ENCODE results near the gene MISP3. TPM values are rescaled to one million over a fixed set of nuclear protein-coding genes. Genes with fewer than 3 reads are reported as not detected.

Gene MISP3
- polyA plus RNA-seq, 1 donor from 2014 or later = 8.2 TPM

- Histone ChIP-seq H3K4me3 (ENCODE audit: low read length) (no peak overlapping the region), H3K27ac (ENCODE audit: low read length) (no peak overlapping the region), H3K4me2 (ENCODE audit: low read length) (no peak overlapping the region), H3K9me3 (ENCODE audit: low read length) (no peaks in the 10 kb centered on the region), H2AFZ (ENCODE audit: low read depth, low read length) (no peak overlapping the region), H3K9ac (ENCODE audit: low read length) (no peak overlapping the region), H3K27me3 (ENCODE audit: insufficient read depth, low read depth, low read length) (no peaks in the 10 kb centered on the region), H3K79me2 (replicated peaks; ENCODE audit: insufficient read depth, low read length) (no peaks in the 10 kb centered on the region), H3K9me2 (ENCODE audit: insufficient read depth, low read length) (no peaks in the 10 kb centered on the region), H3K36me3 (ENCODE audit: insufficient read depth, low read length) (peaks cover 6% of the 10 kb centered on the region), H3F3A (ENCODE audit: insufficient read depth, low read length, poor library complexity, severe bottlenecking) (no peaks in the 10 kb centered on the region), H4K20me1 (ENCODE audit: insufficient read depth) (no peaks in the 10 kb centered on the region)
- no peak for TF ChIP-seq EP300 (conservative IDR thresholded peaks at IDR 0.05; ENCODE audit: poor library complexity, severe bottlenecking)
- TF ChIP-seq TAF1 (IDR thresholded peaks at IDR 0.05; ENCODE audit: low read depth) = no peak
- no peak for TF ChIP-seq CTCF (IDR thresholded peaks at IDR 0.05; ENCODE audit: poor library complexity, severe bottlenecking)
- no peak for TF ChIP-seq MXI1 (conservative IDR thresholded peaks at IDR 0.05; ENCODE audit: poor library complexity, severe bottlenecking)
- no peak for TF ChIP-seq REST (IDR thresholded peaks at IDR 0.05; ENCODE audit: borderline replicate concordance)
- TF ChIP-seq EZH2 (IDR thresholded peaks at IDR 0.05; ENCODE audit: borderline replicate concordance, insufficient read depth, low read length, poor library complexity, severe bottlenecking) = no peak
- no peak for TF ChIP-seq POLR2AphosphoS5 (IDR thresholded peaks at IDR 0.05)
- no peak for TF ChIP-seq RAD21 (conservative IDR thresholded peaks at IDR 0.05)
- TF ChIP-seq SMC3 (conservative IDR thresholded peaks at IDR 0.05; ENCODE audit: poor library complexity) = no peak
Measured at GRCh38 chr19:14103310-14103709, 30.7 kb downstream of the MISP3 start.

GRCh38 chr19:14105680-14106079, 33.1 kb downstream of the MISP3 start:
- Histone ChIP-seq H3K9me3 (ENCODE audit: low read length) (no peaks in the 10 kb centered on the region), H3K4me2 (ENCODE audit: low read length) (no peak overlapping the region), H2AFZ (ENCODE audit: low read depth, low read length) (no peak overlapping the region), H3K36me3 (ENCODE audit: insufficient read depth, low read length) (peaks cover 3% of the 10 kb centered on the region), H3K27ac (ENCODE audit: low read length) (no peak overlapping the region), H3K9me2 (ENCODE audit: insufficient read depth, low read length) (no peaks in the 10 kb centered on the region), H3K27me3 (ENCODE audit: insufficient read depth, low read depth, low read length) (no peaks in the 10 kb centered on the region), H4K20me1 (ENCODE audit: insufficient read depth) (no peaks in the 10 kb centered on the region), H3K79me2 (replicated peaks; ENCODE audit: insufficient read depth, low read length) (no peaks in the 10 kb centered on the region), H3K9ac (ENCODE audit: low read length) (no peak overlapping the region), H3K4me3 (ENCODE audit: low read length) (no peak overlapping the region), H3F3A (ENCODE audit: insufficient read depth, low read length, poor library complexity, severe bottlenecking) (no peaks in the 10 kb centered on the region)
- no peak for TF ChIP-seq POLR2AphosphoS5 (IDR thresholded peaks at IDR 0.05)
- no peak for TF ChIP-seq EP300 (conservative IDR thresholded peaks at IDR 0.05; ENCODE audit: poor library complexity, severe bottlenecking)
- no peak for TF ChIP-seq TAF1 (IDR thresholded peaks at IDR 0.05; ENCODE audit: low read depth)
- no peak for TF ChIP-seq MXI1 (conservative IDR thresholded peaks at IDR 0.05; ENCODE audit: poor library complexity, severe bottlenecking)
- no peak for TF ChIP-seq RAD21 (conservative IDR thresholded peaks at IDR 0.05)
- TF ChIP-seq EZH2 (IDR thresholded peaks at IDR 0.05; ENCODE audit: borderline replicate concordance, insufficient read depth, low read length, poor library complexity, severe bottlenecking) = no peak
- TF ChIP-seq CTCF (IDR thresholded peaks at IDR 0.05; ENCODE audit: poor library complexity, severe bottlenecking) = no peak
- no peak for TF ChIP-seq REST (IDR thresholded peaks at IDR 0.05; ENCODE audit: borderline replicate concordance)
- no peak for TF ChIP-seq SMC3 (conservative IDR thresholded peaks at IDR 0.05; ENCODE audit: poor library complexity)

Measured in neural cell (in vitro differentiated cells).